GM19324 (cell line): ENCODE measurements around the gene SLAIN2.

Experiments
- ATAC-seq: cut with Tn5 transposase; IDR thresholded peaks from one replicate; pipeline ENCODE4 v1.9.1; 2021; ENCODE audit warnings: mild to moderate bottlenecking, moderate library complexity; ENCODE audit not compliant: unreplicated experiment, low FRiP score

SLAIN2 gene

DNA sequence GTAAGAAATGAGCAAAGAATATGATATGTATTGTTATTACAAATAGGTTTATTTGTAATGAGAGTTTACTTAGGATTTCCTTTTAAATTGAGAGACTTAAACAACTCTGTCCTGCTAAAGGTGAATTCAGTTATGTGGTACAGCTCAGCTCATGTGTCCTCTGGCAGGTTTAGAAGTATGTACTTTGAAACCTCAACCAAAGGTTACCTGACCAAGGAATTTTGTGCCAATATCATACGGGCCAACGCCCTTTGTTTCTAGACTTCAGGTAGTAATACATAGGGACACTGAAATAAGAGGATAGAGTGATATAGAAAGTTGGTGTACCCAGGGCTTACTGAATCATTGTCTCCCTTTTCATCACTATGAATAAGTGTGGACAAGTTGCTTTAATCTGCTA is 25.7 kb downstream of the SLAIN2 start:
- no peak for ATAC-seq

DNA sequence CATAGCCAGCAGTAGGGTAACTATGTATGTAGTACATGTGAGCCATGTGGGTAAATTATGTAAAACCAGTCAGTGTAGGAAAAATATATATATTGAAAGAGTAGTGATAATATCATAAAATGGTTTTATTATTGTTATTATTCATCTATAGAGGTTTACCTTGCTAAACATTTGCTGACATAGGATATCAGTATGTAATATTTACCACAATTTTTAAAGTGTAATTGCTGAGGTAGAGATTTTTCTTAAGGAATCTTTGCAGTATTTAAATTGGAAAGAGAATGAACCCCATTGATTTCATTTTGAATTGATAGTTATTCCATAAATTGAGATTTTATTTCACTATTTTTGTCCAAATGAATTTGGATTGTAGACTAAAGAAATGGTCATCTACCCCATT is 27.1 kb downstream of the SLAIN2 start:
- no peak for ATAC-seq

DNA sequence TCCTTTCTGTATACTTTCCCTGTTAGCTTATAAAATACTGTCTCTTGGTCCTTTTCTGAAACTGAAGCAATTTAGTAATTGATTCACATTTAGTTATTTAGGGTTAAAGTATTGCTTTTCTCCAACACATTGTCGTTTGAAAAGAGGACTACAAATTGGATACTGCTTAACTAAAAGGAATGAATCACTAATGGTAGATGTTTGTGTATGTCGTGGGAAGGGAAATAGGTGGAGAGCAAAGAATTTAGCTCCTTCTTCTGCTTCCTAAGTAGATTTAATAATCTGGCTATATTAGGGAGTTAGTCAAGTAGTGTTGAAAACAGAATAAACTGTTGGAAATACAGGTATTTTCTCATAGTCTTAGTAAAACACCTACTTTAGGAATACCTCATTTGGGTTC is 27.9 kb downstream of the SLAIN2 start:
- no peak for ATAC-seq

DNA sequence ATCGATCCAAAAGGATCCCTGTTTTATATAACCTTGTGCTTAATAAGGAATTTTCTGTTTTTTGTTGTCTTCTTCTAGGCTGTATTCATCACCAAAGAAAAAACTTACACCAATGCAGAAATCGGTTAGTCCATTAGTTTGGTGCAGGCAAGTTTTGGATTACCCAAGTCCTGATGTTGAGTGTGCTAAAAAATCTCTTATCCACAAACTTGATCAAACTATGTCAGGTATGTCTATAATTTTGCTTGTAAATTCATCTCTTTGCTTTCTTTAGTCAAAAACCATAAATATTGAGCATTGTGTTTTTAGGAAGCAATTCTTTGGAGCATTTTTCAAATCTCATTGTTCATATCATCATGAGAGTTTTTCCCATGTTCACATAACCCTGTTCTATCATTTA is 28.4 kb downstream of the SLAIN2 start:
- ATAC-seq: no peak

DNA sequence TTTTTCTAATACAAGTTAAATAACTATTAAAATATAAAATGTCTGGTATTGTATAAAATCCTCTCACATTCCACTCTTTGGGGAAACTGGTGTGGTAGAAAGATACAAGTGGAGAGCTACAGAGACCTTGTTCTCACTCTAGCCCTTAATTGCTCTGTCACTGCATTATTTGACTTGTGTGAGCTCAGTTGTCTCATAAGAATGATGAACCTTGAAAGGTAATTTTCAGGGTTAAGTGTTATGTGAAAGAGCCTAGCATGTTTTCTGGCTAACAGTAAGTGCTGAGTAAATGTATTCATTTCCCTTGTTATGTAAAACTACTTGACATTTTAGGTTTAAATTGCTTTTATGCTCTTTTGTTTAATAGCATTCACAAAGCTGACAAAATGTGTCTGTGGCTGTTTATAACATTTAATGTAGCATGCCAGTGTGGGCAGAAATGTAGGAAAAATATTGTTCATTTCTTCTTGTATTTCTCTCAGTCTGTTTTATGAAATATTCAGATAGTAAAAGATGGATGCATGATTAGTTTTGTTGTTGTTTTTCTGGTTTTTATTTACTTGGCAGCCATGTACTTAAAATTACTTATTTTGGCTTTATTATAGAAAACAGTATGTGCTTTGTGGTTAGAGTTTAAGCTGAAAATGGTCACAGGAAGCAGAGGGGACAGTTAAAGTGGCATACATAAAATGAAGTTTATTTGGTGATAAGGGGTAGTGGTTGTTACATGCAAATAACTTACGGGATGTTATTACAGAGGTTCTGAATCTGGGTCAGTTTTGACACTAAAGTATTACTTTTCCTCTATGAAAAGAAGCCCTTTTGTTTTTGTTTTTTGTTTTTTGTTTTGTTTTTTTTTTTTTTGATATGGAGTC is 29.2 kb downstream of the SLAIN2 start:
- ATAC-seq: no peak

DNA sequence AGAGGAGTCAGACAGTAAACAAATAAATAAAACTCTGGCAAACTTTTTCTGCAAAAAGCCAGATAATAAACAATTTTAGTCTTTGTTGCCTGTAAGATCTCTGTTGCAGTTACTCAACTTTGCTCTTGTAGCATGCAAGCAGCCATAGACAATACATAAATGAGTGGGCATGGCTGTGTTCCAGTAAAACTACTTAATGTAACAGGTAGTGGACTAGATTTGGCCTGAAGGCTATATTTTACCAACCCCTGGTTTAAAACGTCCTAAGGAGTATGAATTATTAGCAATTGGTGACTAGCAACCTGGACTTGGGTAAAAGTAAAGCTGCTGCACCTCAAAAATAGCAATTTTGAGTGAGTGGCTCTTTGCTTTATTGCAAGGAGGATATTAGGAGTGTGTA is 30.9 kb downstream of the SLAIN2 start:
- ATAC-seq: no peak

DNA sequence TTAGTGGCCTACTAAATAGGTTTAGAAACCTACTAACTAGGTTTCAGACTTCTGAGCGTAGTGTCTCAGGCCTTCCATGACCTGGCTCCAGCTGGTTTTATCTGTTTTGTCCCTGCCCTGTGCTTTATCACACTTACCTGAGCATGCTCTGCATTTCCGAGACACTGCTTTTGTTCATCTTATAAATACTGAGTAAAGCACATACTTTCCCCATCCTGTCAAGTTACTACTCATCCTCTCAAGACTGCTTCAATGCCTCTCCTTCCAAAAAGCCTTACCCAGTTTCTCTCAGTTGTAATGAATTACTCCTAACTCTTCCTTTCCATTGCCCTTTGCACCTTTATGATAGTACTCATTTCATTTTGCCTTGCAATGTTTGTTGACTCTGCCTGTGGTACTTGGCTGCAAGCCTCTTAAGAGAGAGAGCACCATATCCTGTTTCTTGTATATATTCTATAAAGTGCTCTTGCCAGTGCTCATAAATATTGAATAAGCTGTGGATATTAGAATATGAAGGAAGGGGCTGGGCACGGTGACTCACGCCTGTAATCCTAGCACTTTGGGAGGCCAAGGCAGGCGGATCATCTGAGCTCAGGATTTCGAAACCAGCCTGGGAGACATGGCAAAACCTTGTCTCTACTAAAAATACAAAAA is 34.4 kb downstream of the SLAIN2 start:
- no peak for ATAC-seq

DNA sequence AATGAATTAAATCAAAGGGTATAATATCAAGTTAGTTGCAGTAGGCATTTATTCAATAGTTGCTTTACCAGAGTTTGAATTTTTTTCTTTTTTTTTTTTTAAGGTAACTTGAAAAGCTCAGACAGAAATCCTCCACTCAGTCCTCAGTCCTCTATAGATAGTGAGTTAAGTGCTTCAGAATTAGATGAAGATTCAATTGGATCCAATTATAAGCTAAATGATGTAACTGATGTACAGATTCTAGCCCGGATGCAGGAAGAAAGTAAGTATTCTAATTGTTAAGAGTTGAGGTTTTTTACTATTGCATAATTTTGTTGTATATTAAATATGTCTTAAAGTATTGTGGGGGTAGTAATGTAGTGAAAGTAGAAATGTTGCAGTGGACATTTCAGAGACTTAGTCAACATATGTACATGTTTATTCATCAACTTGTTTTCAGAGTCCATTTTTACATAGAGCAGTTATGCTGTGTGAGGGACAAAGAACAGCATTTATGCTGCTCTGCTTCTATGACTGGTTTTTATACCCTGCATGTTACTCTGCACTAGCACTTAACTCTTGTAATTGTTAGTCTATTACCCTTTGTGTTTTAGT is 38.4 kb downstream of the SLAIN2 start:
- no peak for ATAC-seq

DNA sequence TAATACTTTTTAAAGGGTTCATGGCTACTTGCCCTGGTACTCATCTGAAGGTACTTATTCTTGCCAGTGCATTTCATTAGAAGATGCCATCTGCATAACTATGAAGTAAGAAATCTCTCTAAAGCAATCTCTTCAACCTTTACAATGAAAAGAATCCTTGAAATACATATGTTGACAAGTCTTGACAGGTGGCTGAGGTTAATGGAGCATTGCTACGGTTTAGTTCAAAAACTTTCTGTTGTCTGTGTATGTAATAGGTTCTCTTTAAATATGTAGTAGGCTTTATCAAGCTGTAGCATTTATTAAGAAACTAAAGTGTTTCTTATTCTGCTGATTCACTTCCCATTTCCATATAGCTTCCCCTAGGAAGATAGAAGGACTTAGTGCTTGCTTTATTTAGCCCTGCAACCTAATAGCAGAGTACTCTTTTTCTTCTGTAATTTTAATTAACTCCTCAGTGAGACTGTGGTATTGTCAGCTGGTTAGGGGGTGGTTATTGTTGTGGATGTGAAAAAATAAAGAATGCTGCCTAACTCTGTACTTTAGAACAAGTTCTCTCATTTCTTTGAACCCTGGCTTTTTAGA is 39.3 kb downstream of the SLAIN2 start:
- ATAC-seq: no peak

DNA sequence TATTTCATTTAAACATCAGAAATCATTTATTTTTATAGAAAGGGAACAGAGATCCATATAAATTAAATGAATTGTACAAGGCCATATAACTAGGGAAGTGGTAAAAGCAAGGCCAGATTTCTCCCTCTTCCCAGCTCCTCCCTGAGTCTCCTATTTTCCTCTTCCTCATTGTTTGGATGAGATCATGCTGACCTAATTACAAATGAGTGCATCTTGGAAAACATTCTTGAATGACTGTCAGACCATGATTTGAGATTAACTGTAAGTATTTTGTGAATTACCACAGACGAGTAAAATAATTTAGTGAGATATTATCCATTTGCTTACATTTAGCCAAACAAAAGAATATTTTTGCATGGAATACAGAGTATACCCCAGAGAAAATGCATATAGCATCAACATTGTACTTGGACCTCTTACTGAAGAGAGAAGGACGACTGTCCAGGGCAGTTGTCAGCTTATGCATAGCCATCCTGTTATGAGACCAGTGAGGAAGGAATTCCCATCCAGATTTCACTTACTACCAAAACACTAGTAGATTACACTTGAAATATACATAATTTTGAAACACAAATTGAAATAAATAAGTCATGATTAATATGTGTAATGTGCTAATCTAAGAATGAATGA is 47.3 kb downstream of the SLAIN2 start:
- no peak for ATAC-seq

DNA sequence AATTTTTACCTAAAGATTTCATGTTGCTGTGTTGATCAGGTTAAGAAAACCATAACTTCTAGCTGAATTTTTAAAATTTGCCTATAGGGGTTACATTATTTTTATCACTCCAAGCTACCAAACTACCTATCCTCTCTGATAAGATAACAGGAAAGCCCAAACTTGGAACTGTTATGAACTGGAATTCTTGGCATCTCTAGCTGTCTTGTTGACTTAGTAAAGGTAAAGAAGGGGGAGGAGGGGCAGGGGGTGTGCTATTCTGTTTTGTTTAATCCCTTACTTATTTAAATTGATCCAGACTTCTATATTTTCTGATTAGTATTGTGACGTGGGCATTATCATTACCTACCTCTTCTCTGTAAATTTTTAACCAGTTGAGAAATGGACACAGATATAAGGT is 54.7 kb downstream of the SLAIN2 start:
- ATAC-seq: no peak

DNA sequence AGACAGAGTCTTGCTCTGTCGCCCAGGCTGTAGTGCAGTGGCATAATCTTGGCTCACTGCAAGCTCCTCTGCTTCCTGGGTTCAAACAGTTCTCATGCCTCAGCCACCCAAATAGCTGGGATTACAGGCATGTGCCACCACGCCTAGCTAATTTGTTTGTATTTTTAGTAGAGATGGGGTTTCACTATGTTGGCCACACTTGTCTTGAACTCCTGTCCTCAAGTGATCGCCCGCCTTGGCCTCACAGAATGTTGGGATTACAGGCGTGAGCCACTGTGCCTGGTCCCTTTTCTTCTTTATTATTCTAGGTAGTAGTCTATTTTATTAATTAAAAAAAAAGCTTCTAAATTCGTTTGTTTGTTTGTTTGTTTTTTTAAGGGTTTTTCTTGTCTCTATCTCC is 59.1 kb downstream of the SLAIN2 start:
- no peak for ATAC-seq

DNA sequence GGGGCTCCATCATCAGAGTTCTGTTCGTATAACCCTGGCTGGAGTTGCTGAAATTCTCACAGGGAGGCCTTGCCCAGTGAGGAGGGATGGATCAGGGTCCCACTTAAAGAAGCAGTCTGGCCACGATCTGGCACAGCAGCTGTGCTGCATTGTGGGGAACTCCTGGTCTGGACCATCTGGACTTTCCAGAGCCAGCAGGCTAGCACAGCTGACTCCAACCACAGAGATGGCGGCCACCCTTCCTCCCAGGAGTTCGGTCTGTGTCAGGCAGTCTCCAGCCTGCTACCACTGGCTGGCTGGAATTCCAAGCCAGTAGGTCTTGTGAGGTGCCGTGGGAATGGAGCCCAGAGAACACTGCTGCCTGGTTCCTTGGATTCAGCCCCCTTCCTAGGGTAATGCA is 62.0 kb downstream of the SLAIN2 start:
- ATAC-seq: no peak

DNA sequence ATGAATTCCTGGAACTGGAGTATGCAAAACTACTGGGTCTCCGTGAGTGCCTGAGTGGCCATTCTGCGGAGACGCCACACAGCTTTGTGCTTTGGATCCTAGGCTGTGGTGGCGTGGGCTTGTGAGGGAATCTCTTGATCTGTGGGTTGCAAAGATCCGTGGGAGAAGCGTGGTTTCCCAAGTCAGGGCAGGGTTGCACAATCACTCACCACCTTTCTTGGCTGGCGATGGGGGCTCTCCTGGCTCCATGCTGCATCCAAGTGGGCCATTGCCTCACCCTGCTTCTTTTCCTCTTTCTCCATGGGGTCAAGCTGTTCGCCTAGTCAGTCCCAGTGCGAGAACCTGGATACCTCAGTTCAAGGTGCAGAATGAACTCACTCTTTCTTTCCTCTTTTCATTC is 62.5 kb downstream of the SLAIN2 start:
- ATAC-seq: no peak

DNA sequence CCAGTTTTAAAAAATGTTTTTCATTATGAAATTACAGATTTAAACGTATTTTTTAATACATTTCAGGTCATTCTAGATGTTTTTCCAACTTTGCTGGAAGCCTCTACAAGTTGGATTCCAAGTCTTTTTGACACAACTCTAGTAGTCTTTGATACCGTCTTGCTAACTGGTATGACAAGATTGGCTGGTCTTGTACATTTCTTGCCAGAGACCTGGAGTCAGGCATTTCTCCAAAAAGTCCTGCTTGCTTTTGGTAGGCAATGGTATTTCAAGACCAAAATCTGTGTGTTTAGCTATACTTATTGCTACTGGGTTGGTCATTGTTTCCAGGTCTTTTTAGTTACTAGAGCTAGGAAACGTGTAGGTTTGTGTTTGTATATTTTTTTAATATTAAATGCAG is 64.6 kb downstream of the SLAIN2 start:
- no peak for ATAC-seq

DNA sequence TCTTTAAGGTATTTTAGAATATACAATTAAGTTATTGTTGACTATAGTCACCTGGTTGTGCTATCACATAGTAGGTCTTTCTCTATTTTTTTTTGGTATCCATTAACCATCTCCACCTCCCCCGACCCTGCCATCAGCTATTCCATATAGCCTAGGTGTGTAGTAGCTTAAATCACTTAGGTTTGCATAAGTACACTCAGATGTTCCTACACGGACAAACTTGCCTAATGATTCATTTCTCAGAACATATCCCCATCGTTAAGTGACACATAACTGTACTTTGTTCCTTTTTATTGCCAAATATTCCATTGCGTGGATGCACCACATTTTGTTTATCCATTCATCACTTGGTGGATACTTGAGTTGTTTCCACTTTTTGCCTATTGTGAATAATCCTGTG is 67.9 kb downstream of the SLAIN2 start:
- no peak for ATAC-seq

DNA sequence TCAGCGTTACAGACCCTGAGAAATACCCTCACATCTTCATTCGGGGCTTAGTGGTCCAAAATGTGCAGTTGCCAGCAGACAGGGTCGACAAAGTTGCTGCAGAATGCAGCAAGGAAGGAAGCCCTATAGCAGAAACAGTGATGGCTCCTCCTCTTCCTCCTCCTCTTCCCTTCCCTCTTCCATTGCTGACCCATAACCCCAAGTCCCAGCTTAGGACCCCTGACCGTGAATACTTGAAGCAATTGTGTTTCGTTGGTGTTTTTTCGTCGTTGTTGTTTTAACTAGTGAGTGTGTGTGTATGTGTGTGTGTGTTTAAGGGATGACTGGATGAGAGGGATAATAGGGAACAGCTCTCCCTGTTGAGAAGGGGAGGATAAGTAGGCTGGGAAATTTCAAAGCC is 69.5 kb downstream of the SLAIN2 start:
- ATAC-seq: no peak

DNA sequence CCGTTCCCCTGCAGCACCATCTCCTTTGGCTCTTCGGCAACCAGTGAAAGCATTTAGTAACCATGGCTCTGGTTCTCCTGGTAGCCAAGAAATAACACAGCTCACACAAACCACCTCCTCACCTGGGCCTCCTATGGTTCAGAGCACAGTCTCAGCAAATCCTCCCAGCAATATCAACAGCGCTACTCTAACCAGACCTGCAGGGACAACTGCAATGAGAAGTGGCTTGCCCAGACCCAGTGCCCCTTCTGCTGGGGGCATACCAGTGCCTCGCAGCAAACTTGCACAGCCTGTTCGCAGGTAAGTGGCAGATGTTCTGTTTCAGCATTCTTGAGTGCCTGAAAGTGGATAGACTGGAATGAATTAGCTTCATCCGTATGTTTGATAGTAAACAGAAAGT is 78.8 kb downstream of the SLAIN2 start:
- ATAC-seq: no peak

DNA sequence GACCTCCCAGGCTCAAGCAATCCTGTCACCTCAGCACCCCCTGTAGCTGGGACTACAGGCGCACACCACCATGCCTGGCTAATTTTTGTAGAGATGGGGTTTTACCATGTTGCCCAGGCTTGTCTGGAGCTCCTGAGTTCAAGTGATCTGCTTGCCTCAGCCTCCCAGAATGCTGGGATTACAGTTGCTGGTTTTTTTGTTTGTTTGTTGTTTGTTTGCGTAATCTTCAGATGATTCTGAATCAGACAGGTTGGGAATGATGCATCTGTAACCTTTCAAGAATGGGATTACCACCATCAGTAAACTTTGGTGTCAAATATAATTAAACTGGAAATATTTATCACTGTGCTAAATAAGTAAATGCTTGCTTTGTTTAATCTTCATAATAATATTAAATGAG is 79.8 kb downstream of the SLAIN2 start:
- ATAC-seq: no peak

DNA sequence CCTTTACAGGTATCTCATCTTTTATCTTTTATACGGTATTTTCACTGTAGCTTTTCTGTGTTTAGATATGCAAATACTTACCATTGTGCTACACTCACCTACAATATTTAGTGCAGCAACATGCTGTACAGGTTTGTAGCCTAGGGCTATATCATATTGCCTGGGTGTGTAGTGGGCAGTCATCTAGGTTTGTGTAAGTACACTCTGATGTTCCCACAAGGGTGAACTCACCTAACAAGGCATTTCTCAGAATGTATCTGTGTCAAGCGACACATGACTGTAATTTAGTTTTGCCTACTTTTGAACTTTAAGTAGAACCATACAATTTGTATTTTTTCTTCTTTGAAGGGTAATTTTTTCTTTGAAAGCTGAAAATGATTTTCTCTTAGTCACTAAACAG is 87.6 kb downstream of the SLAIN2 start:
- no peak for ATAC-seq
